K562 treated with DMSO at 1 percent for 4 hours (cell line): ENCODE data around the gene B4GALNT2. TPM values are rescaled to one million over a fixed set of nuclear protein-coding genes. Genes with fewer than 3 reads are reported as not detected.

Experiments
- total RNA-seq: library from RNA; unstranded; fragments of 300-600 nt; gene quantifications from 2 replicates; pipeline ENCODE4 v1.2.3, GENCODE V29; 2022; ENCODE audit not compliant: insufficient read depth

Gene B4GALNT2, protein sequence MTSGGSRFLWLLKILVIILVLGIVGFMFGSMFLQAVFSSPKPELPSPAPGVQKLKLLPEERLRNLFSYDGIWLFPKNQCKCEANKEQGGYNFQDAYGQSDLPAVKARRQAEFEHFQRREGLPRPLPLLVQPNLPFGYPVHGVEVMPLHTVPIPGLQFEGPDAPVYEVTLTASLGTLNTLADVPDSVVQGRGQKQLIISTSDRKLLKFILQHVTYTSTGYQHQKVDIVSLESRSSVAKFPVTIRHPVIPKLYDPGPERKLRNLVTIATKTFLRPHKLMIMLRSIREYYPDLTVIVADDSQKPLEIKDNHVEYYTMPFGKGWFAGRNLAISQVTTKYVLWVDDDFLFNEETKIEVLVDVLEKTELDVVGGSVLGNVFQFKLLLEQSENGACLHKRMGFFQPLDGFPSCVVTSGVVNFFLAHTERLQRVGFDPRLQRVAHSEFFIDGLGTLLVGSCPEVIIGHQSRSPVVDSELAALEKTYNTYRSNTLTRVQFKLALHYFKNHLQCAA
- not detected in 2 replicates for total RNA-seq

DNA sequence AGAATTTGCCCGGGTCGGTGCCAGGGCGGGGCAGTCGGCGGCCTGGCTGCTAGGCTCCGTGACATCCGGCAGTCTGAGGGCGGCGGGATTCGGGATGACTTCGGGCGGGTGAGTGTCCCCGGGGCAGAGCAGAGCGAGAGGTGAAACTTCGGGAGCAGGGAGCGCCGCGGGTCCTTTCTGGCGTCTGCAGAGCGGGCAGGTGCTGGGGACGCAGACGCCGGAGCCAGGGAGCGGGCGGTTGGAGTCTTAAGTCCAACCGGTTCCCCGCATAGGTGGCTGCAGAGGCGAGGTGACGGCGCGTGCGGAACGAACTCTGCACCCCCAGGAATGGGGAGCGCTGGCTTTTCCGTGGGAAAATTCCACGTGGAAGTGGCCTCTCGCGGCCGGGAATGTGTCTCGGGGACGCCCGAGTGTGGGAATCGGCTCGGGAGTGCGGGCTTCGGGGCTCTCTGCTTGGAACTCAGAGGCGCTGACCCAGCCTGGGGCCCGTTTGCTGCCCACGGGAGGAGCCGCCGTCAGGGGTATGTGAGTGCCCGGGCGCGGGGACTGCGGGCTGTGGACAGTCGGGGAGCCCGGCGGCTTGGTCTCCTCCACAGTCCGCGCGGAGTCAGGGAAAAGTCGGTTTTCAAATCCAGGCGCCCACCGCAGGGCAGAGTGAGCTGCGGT lies at the start of gene B4GALNT2:
Gene B4GALNT2 (plus strand): TSS at position 71 of the 666 bp plus-strand sequence. CDS start 24 bp downstream, at position 95.

DNA sequence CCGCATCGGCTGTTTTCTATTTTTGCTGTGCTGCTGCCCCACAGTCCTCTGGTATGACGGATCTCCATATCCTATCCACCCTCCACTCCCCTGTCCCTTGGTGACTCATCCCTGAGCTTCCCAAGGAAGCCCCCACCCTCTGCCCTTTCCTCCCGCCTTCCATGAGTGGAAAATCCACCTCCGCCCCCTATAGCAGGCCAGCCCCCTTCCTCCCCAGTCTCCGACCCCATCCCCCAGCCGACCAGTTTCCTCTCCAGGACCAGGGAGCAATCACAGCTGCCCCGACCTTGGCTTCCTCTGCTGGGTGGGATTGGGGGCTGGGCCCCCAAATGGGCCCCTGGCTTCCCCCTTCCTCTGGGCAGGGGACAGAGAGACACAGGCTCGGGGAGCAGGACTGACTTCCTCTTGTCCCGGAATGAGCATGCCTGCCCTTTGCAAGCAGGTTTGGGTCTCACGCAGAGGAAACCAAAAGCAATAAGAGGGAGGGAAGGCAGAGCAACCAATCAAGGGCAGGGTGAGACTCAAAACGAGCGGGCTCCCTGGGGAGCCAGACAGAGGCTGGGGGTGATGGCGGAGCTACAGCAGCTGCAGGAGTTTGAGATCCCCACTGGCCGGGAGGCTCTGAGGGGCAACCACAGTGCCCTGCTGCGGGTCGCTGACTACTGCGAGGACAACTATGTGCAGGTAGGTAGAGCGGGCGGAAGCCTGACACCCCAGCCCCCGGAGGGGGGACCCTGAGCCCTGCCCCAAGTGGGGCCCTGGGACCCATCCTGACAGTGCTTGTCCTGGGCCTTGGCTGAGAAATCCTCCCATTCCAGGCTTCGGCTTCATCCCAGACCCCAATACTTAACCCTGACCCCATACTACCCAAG lies 77.8 kb downstream of the B4GALNT2 start, which contains the start of the genes ABI3 and GNGT2:
Gene ABI3 (plus strand): TSS at position 550 of the 872 bp plus-strand sequence. CDS start 18 bp downstream, at position 568.
Gene GNGT2 (minus strand): TSS at position 417 of the 872 bp plus-strand sequence. CDS start 3,152 bp downstream, outside the sequence.

Other genes with a start within 250 kb of the B4GALNT2 start
- 112 and 195 TPM in 2 replicates for gene ATP5MC1, start 240.0 kb upstream of the B4GALNT2 start, total RNA-seq
- gene UBE2Z, start 224.4 kb upstream of the B4GALNT2 start, total RNA-seq = 43.8 and 53.9 TPM in 2 replicates
- 97.4 and 134 TPM in 2 replicates for gene SNF8, start 187.9 kb upstream of the B4GALNT2 start, total RNA-seq
- gene GIP, start 164.2 kb upstream of the B4GALNT2 start, total RNA-seq = not detected in 2 replicates
- gene IGF2BP1, start 135.4 kb upstream of the B4GALNT2 start, total RNA-seq = 21.1 and 24.1 TPM in 2 replicates
- gene GNGT2, start 77.8 kb downstream of the B4GALNT2 start, total RNA-seq = not detected in 2 replicates
- gene ABI3, start 77.9 kb downstream of the B4GALNT2 start, total RNA-seq = not detected in 2 replicates
- gene PHOSPHO1, start 98.0 kb downstream of the B4GALNT2 start, total RNA-seq = not detected in 2 replicates
- 5.0 and 5.1 TPM in 2 replicates for gene ZNF652, start 229.5 kb downstream of the B4GALNT2 start, total RNA-seq